SKM-1 (cell line): ENCODE measurements around the gene ECSIT.

Experiments
- DNase-seq: peaks from one replicate; lab custom pipeline; 2025; ENCODE audit not compliant: unreplicated experiment; lab: John Stamatoyannopoulos, UW

Gene ECSIT

GRCh38 chr19:11504502-11505031 lies 24.4 kb downstream of the ECSIT start:
- no peak for DNase-seq

- no peak for DNase-seq
These were observed 29.0 kb downstream of the ECSIT start for GRCh38 chr19:11499890-11500420.

- DNase-seq: no peak
These were observed 29.7 kb downstream of the ECSIT start for GRCh38 chr19:11499220-11499726.

- DNase-seq: peak; percentile 68
These were observed 32.4 kb downstream of the ECSIT start for GRCh38 chr19:11496391-11497163.

GRCh38 chr19:11495885-11496284 lies 33.0 kb downstream of the ECSIT start:
- no peak for DNase-seq

DNA sequence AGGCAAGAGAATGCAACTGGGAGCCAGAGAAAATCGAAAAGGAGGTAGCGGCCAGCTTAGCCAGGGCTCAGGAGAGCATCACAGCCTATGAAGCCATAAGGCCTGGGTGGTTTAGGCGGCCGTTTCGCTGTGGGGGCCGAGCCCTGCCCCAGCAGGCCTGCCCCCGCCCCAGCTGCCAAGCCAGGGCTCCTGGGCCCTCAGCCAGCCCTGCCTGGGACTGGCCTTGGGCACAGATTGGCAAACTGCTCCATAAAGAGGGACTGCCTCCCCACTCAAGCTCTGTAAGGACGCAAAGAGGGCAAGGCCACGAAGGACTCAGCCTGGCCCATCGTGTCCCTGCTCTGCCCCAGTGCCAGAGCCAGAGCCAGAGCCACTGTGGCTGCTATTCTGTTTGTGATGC lies 33.5 kb downstream of the ECSIT start:
- DNase-seq: no peak

GRCh38 chr19:11494634-11495285 lies 34.2 kb downstream of the ECSIT start:
- no peak for DNase-seq

- no peak for DNase-seq
These were observed 39.6 kb downstream of the ECSIT start for GRCh38 chr19:11489378-11489777.

DNA sequence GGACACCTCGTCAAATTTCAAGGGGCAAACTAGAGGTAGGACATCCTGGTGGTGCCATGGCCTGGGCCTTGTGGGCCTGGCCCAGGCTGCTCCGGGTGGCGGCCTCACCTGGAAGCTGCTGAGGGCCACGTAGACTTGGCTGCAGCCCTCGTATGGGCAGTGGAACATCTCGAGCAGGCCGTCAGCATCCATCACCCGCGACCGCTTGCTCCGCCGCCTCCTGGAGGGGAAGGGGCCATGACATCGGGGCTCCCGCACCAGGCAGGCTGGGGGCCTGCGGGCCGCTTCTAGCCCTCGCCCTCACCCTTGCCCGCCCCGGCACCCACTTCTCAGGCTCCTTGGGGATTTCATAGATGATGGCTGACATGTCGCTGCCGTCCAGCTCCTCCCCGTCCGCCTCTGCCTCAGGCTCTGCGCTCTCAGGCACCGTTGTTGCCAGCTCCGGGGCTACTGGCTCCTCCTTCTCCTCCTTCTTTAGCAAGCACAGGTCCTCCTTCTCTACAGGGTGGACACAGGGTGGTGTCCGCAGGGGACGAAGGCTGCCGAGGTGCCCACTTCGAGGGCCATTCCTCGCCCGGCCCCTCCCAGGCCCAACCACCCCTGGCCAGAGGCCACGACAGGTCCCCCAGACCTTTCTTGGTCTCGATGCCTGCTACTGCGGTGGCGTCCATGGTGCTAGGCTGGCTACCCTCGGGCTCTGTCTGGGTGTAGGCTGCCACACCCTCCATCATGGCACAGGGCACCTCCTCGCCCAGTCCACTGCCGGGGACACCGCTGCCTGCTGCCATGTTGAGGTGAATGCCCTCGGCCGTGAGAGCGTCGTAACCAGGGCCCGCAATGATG lies 42.1 kb downstream of the ECSIT start:
- no peak for DNase-seq

GRCh38 chr19:11485245-11485837 lies 43.6 kb downstream of the ECSIT start:
- no peak for DNase-seq

DNA sequence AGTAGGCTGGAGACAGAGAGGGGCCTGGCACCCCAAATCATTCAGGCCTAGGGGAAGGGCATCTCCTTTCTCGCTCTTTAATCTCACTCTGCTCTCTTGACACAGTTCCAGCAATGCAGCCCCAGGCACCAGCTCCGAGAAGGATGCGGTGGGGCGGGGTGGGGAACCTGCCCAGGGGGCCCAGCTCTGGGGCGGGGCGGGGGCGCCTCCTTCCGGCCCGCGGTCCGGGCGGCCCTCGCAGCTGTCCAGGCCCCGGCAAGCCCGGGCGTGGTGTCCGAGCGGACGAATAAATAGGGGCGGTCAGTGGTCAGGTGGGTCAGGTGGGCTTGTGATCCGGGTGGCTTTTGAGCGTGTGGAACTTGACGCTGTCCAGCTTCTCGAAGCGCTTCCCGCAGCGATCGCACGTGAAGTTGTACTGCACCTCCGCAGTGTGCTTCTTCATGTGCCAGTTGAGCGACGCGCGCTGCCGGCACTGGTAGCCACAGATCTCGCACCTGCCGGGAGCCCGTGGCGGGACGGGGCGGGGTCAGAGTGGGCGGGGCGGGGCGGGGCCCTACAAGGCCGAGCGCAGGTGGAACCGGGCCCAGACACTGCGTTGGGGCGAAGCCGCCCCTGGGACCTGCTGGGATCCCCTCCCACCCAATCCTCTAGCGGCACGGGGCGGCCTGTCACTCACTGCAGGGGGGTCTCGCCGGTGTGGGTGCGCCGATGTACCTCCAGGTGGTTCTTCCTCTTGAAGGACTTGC lies 45.4 kb downstream of the ECSIT start:
- no peak for DNase-seq

- DNase-seq: peak; percentile 79
These were observed 46.4 kb downstream of the ECSIT start for GRCh38 chr19:11482384-11483050.

DNA sequence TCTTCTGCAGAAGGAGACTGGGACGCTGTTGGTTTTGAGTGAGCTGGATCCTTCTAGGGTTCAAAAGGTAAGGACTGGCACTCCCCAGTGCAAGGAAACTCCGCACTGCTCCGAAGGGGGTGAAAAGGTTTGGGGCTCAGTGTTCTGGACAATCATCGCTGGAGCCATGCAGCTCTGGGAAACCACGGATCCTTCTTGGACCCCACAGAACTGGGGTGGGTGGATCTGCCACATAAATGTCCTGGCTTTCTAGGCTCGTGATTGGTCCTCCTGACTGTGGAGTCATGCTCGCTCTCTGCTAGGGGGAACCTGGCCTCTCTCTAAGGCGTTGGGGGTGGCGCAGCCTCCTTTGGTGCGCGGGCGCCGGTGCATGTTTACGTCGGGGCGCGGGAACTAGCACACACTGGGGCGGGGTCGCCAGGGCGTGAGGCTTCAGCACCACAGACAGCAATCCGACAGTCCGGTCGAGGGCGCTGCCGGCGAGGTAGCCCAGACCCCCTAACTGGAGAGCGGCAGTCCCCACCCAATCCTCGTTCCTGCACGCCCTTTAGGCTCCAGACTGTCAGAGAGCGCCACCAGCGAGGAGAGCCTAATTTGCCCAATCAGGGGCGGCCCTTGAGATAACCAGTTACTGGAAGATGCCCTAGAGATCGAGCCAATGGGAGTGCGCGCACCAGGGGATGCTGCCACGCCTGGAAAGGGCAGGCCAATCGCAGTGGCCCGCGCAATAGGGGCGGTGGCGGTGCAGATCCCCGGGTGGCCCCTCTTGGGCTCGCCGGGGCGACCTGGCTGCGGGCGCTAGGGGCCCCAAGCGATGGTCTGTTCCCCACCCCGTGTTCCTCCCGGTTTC lies 47.2 kb downstream of the ECSIT start:
- DNase-seq: peak; percentile 53

DNA sequence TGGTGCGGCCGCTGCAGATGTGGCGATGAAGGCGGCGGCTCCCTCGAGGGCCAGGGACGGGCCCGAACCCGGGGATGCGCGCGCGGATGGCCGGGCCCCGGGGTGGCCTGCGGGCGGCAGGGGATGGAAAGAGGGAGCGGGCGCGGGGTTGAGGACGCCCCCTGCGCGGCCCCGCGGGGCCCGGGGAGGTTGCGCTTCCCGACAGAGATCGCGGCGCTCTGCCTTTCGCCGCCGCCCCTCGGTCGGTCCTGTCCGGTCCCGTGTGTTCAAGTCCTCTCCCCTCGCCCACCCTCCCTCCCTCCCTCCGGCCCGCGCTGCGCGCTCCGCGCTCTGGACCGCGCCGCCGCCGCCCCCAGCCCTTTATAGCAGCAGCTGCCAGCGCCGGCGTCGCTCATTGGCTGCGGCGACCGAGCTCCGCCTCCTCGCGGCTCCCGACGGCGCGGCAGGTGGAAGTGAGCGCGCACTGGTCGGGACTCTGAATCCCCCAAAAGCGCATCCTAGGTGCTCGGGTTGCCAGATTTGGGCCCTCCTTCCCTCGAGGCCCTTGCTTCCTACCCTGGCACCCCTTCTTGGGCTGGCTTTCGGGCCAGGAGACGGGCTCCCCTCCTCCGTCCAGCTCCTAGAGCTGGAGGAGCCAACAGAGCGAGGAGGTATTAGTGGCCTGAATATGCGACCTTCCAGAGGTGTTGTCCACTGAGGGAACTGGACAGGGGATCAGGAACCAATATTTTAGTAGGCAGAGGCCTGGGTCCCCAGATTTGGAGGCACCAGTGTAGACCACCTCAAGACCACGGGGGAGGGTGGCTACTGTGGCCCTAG lies 48.0 kb downstream of the ECSIT start, which contains the start of gene ELAVL3:
Gene ELAVL3, minus strand, starts transcription at position 332 of the 819 bp plus-strand sequence. CDS start 438 bp downstream, outside the sequence.
- no peak for DNase-seq

- no peak for DNase-seq
These were observed 48.8 kb downstream of the ECSIT start for GRCh38 chr19:11479898-11480714.

GRCh38 chr19:11479090-11479897 lies 49.6 kb downstream of the ECSIT start:
- no peak for DNase-seq
